ENCODE results near the gene EMX2. TPM values are rescaled to one million over a fixed set of nuclear protein-coding genes. Genes with fewer than 3 reads are reported as not detected.

EMX2 gene
- total RNA-seq, 4 donors from 2014 or later, result 1.0 TPM; not detected in 3

- H3K4me3 ChIP-seq (replicated peaks in 1 of 3), result no peak overlapping the region
- H3K27ac ChIP-seq, result no peak overlapping the region
- no peak for DNase-seq
- peaks cover 55% of the 10 kb centered on the region for H3K27me3 ChIP-seq
- 22 to 30% methylated on average over 16 of the region's 16 CpGs for WGBS, 2 donors
- H3K36me3 ChIP-seq, result no peaks in the 10 kb centered on the region
- intact Hi-C loops (cut with DNase I), result no loop called here
- H3K4me1 ChIP-seq, result peaks cover 27 to 49% of the 10 kb centered on the region in 2 donors
- H3K9me3 ChIP-seq, result no peaks in the 10 kb centered on the region
- TF ChIP-seq POLR2A (IDR thresholded peaks at IDR 0.05), result no peak
- TF ChIP-seq, protein P1, sequence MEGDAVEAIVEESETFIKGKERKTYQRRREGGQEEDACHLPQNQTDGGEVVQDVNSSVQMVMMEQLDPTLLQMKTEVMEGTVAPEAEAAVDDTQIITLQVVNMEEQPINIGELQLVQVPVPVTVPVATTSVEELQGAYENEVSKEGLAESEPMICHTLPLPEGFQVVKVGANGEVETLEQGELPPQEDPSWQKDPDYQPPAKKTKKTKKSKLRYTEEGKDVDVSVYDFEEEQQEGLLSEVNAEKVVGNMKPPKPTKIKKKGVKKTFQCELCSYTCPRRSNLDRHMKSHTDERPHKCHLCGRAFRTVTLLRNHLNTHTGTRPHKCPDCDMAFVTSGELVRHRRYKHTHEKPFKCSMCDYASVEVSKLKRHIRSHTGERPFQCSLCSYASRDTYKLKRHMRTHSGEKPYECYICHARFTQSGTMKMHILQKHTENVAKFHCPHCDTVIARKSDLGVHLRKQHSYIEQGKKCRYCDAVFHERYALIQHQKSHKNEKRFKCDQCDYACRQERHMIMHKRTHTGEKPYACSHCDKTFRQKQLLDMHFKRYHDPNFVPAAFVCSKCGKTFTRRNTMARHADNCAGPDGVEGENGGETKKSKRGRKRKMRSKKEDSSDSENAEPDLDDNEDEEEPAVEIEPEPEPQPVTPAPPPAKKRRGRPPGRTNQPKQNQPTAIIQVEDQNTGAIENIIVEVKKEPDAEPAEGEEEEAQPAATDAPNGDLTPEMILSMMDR (IDR thresholded peaks at IDR 0.05), result no peak
Observed at GRCh38 chr10:117546020-117546580, 3.6 kb downstream of the EMX2 start.

GRCh38 chr10:117546581-117547015, 4.1 kb downstream of the EMX2 start:
- Histone ChIP-seq H3K36me3 (no peaks in the 10 kb centered on the region), H3K4me3 (replicated peaks in 1 of 3) (no peak overlapping the region), H3K27me3 (peaks cover 54% of the 10 kb centered on the region), H3K9me3 (no peaks in the 10 kb centered on the region), H3K4me1 (peaks cover 27 to 49% of the 10 kb centered on the region in 2 donors), H3K27ac (no peak overlapping the region)
- DNase-seq, result no peak
- intact Hi-C loops (cut with DNase I), result no loop called here
- WGBS, 2 donors, result 19 to 28% methylated on average over 21 to 29 of the region's 29 CpGs
- TF ChIP-seq POLR2A (IDR thresholded peaks at IDR 0.05), result no peak
- TF ChIP-seq, protein P1 (IDR thresholded peaks at IDR 0.05), result no peak

DNA sequence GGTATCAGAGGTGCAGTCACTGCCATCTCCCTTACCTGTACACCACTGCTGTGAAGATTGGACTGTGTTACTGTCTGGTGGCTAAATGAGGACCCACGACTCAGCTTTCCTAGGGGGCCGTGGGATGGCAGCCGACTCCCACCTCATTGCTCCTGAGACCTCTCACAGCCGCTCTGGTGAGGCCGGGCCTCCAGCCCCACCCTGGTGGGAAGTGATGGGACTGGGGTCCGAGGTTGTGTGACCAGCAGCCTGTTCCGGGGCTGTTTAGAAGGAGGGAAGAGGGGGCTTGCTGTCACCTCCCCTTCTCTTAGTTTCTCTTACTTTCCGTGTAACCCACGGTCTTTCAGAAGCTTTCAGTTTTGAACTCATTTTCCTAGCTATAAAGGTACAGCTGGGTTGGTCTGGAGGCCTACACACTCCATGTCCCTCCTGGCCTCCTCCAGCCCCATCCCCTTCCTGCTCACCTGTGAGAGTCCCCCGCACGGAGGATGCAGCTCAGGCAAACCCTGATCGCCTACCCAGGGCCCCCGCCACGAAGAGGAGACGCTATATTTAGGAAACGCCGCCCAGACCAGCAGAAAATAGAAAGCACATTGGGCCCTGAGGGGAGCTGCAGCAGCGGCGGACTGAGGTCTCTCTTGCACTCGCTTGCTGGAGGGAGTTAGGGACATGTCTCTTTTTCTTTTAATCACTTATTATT, 4.6 kb downstream of the EMX2 start:
- 15 to 20% methylated on average over 19 to 20 of the region's 20 CpGs for WGBS, 2 donors
- intact Hi-C loops (cut with DNase I), result no loop called here
- H3K36me3 ChIP-seq, result no peaks in the 10 kb centered on the region
- H3K27me3 ChIP-seq, result peaks cover 54% of the 10 kb centered on the region
- H3K9me3 ChIP-seq, result no peaks in the 10 kb centered on the region
- no peak for TF ChIP-seq POLR2A (IDR thresholded peaks at IDR 0.05)
- TF ChIP-seq, protein P1 (IDR thresholded peaks at IDR 0.05), result no peak
- no peak overlapping the region for H3K27ac ChIP-seq
- peaks cover 27 to 44% of the 10 kb centered on the region in 2 donors for H3K4me1 ChIP-seq
- no peak overlapping the region for H3K4me3 ChIP-seq (replicated peaks in 1 of 3)
- DNase-seq, result no peak

DNA sequence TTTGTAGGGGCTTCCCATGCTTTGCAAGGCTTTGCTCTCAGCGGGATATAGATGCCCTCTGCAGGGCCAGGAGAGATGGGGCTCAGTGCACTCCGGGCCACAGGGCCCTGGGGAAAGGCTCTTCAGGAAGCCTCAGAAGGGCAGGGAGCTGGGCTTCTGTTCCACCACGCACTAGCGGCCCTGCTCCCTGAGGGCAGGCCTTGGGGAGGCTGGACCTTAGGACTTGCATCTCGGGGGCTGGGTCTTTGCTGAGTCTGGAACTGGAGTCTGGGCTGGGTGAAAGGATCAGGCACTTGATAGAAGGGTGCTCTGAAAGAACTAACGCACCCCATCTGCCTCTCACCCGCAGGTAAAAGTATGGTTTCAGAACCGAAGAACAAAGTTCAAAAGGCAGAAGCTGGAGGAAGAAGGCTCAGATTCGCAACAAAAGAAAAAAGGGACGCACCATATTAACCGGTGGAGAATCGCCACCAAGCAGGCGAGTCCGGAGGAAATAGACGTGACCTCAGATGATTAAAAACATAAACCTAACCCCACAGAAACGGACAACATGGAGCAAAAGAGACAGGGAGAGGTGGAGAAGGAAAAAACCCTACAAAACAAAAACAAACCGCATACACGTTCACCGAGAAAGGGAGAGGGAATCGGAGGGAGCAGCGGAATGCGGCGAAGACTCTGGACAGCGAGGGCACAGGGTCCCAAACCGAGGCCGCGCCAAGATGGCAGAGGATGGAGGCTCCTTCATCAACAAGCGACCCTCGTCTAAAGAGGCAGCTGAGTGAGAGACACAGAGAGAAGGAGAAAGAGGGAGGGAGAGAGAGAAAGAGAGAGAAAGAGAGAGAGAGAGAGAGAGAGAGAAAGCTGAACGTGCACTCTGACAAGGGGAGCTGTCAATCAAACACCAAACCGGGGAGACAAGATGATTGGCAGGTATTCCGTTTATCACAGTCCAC, 5.4 kb downstream of the EMX2 start:
- DNase-seq, result no peak
- Histone ChIP-seq H3K27ac (no peak overlapping the region), H3K4me1 (peaks cover 26 to 36% of the 10 kb centered on the region in 2 donors), H3K4me3 (replicated peaks in 1 of 3) (no peak overlapping the region), H3K27me3 (peaks cover 50% of the 10 kb centered on the region), H3K36me3 (no peaks in the 10 kb centered on the region), H3K9me3 (no peaks in the 10 kb centered on the region)
- 11 to 13% methylated on average over 28 to 32 of the region's 32 CpGs for WGBS, 2 donors
- TF ChIP-seq, protein P1 (IDR thresholded peaks at IDR 0.05), result no peak
- no peak for TF ChIP-seq POLR2A (IDR thresholded peaks at IDR 0.05)
- intact Hi-C loops (cut with DNase I), result no loop called here
